ENCODE data around the gene PCSK1. TPM values are rescaled to one million over a fixed set of nuclear protein-coding genes. Genes with fewer than 3 reads are reported as not detected.

PCSK1 gene
- total RNA-seq, 1 experiment from 2014 or later: 4.5 TPM

DNA sequence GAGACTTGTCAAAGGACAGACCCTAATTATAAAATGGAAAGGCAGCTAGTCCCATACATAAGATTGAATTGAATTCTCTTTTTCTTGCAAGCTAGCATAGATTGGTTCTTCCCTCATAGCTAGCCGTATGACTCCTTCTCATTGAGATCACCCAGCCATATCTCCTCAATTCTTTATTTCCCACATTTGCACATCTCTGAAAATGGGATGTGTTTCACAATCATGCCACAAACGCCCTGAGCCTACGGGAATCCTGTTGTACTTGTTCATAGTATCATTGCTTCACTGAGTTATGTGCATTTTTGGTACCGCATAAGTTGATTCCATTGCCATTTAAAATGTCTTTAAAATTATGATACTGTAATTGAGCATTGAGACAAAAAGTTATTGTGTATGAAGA lies 90.5 kb downstream of the PCSK1 start:
- Mint-ChIP-seq H3K4me3 (no peak overlapping the region), H3K27ac (no peak overlapping the region), H3K9me3 (no peaks in the 10 kb centered on the region), H3K27me3 (ENCODE audit: low read depth) (no peaks in the 10 kb centered on the region), H3K36me3 (no peaks in the 10 kb centered on the region), H3K4me1 (peaks cover 8% of the 10 kb centered on the region)
- no peak for TF ChIP-seq TP53 (CRISPR knock-in tag; IDR thresholded peaks at IDR 0.05)
- TF ChIP-seq, protein P1, sequence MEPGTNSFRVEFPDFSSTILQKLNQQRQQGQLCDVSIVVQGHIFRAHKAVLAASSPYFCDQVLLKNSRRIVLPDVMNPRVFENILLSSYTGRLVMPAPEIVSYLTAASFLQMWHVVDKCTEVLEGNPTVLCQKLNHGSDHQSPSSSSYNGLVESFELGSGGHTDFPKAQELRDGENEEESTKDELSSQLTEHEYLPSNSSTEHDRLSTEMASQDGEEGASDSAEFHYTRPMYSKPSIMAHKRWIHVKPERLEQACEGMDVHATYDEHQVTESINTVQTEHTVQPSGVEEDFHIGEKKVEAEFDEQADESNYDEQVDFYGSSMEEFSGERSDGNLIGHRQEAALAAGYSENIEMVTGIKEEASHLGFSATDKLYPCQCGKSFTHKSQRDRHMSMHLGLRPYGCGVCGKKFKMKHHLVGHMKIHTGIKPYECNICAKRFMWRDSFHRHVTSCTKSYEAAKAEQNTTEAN (CRISPR knock-in tag; IDR thresholded peaks at IDR 0.05): no peak
- TF ChIP-seq, protein P2, sequence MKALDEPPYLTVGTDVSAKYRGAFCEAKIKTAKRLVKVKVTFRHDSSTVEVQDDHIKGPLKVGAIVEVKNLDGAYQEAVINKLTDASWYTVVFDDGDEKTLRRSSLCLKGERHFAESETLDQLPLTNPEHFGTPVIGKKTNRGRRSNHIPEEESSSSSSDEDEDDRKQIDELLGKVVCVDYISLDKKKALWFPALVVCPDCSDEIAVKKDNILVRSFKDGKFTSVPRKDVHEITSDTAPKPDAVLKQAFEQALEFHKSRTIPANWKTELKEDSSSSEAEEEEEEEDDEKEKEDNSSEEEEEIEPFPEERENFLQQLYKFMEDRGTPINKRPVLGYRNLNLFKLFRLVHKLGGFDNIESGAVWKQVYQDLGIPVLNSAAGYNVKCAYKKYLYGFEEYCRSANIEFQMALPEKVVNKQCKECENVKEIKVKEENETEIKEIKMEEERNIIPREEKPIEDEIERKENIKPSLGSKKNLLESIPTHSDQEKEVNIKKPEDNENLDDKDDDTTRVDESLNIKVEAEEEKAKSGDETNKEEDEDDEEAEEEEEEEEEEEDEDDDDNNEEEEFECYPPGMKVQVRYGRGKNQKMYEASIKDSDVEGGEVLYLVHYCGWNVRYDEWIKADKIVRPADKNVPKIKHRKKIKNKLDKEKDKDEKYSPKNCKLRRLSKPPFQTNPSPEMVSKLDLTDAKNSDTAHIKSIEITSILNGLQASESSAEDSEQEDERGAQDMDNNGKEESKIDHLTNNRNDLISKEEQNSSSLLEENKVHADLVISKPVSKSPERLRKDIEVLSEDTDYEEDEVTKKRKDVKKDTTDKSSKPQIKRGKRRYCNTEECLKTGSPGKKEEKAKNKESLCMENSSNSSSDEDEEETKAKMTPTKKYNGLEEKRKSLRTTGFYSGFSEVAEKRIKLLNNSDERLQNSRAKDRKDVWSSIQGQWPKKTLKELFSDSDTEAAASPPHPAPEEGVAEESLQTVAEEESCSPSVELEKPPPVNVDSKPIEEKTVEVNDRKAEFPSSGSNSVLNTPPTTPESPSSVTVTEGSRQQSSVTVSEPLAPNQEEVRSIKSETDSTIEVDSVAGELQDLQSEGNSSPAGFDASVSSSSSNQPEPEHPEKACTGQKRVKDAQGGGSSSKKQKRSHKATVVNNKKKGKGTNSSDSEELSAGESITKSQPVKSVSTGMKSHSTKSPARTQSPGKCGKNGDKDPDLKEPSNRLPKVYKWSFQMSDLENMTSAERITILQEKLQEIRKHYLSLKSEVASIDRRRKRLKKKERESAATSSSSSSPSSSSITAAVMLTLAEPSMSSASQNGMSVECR (CRISPR knock-in tag; IDR thresholded peaks at IDR 0.05; ENCODE audit: borderline replicate concordance): no peak
- no peak for TF ChIP-seq SP1 (CRISPR knock-in tag; conservative IDR thresholded peaks at IDR 0.05)
- TF ChIP-seq, protein P3, sequence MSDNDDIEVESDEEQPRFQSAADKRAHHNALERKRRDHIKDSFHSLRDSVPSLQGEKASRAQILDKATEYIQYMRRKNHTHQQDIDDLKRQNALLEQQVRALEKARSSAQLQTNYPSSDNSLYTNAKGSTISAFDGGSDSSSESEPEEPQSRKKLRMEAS (CRISPR knock-in tag; IDR thresholded peaks at IDR 0.05): no peak
- TF ChIP-seq ZNF138 (CRISPR knock-in tag; conservative IDR thresholded peaks at IDR 0.05): no peak
- no peak for TF ChIP-seq CREB1 (CRISPR knock-in tag; IDR thresholded peaks at IDR 0.05)
- no peak for TF ChIP-seq NFATC4 (CRISPR knock-in tag; IDR thresholded peaks at IDR 0.05)
- TF ChIP-seq, protein P4, sequence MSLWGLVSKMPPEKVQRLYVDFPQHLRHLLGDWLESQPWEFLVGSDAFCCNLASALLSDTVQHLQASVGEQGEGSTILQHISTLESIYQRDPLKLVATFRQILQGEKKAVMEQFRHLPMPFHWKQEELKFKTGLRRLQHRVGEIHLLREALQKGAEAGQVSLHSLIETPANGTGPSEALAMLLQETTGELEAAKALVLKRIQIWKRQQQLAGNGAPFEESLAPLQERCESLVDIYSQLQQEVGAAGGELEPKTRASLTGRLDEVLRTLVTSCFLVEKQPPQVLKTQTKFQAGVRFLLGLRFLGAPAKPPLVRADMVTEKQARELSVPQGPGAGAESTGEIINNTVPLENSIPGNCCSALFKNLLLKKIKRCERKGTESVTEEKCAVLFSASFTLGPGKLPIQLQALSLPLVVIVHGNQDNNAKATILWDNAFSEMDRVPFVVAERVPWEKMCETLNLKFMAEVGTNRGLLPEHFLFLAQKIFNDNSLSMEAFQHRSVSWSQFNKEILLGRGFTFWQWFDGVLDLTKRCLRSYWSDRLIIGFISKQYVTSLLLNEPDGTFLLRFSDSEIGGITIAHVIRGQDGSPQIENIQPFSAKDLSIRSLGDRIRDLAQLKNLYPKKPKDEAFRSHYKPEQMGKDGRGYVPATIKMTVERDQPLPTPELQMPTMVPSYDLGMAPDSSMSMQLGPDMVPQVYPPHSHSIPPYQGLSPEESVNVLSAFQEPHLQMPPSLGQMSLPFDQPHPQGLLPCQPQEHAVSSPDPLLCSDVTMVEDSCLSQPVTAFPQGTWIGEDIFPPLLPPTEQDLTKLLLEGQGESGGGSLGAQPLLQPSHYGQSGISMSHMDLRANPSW (CRISPR knock-in tag; conservative IDR thresholded peaks at IDR 0.05; ENCODE audit: low read depth): no peak
- no peak for TF ChIP-seq RORB (CRISPR knock-in tag; IDR thresholded peaks at IDR 0.05)
- TF ChIP-seq ZNF671 (CRISPR knock-in tag; IDR thresholded peaks at IDR 0.05): no peak
- no peak for TF ChIP-seq EMX1 (CRISPR knock-in tag; IDR thresholded peaks at IDR 0.05)
- TF ChIP-seq NFYB (CRISPR knock-in tag; conservative IDR thresholded peaks at IDR 0.05; ENCODE audit: low read depth): no peak
- TF ChIP-seq, protein P5, sequence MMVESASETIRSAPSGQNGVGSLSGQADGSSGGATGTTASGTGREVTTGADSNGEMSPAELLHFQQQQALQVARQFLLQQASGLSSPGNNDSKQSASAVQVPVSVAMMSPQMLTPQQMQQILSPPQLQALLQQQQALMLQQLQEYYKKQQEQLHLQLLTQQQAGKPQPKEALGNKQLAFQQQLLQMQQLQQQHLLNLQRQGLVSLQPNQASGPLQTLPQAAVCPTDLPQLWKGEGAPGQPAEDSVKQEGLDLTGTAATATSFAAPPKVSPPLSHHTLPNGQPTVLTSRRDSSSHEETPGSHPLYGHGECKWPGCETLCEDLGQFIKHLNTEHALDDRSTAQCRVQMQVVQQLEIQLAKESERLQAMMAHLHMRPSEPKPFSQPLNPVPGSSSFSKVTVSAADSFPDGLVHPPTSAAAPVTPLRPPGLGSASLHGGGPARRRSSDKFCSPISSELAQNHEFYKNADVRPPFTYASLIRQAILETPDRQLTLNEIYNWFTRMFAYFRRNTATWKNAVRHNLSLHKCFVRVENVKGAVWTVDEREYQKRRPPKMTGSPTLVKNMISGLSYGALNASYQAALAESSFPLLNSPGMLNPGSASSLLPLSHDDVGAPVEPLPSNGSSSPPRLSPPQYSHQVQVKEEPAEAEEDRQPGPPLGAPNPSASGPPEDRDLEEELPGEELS (CRISPR knock-in tag; IDR thresholded peaks at IDR 0.05): no peak
- TF ChIP-seq, protein P6, sequence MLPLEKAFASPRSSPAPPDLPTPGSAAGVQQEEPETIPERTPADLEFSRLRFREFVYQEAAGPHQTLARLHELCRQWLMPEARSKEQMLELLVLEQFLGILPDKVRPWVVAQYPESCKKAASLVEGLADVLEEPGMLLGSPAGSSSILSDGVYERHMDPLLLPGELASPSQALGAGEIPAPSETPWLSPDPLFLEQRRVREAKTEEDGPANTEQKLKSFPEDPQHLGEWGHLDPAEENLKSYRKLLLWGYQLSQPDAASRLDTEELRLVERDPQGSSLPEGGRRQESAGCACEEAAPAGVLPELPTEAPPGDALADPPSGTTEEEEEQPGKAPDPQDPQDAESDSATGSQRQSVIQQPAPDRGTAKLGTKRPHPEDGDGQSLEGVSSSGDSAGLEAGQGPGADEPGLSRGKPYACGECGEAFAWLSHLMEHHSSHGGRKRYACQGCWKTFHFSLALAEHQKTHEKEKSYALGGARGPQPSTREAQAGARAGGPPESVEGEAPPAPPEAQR (CRISPR knock-in tag; IDR thresholded peaks at IDR 0.05): no peak
- TF ChIP-seq, protein P7, sequence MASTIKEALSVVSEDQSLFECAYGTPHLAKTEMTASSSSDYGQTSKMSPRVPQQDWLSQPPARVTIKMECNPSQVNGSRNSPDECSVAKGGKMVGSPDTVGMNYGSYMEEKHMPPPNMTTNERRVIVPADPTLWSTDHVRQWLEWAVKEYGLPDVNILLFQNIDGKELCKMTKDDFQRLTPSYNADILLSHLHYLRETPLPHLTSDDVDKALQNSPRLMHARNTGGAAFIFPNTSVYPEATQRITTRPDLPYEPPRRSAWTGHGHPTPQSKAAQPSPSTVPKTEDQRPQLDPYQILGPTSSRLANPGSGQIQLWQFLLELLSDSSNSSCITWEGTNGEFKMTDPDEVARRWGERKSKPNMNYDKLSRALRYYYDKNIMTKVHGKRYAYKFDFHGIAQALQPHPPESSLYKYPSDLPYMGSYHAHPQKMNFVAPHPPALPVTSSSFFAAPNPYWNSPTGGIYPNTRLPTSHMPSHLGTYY (CRISPR knock-in tag; IDR thresholded peaks at IDR 0.05): no peak
- TF ChIP-seq SOX15 (CRISPR knock-in tag; IDR thresholded peaks at IDR 0.05): no peak
- no peak for TF ChIP-seq JUN (CRISPR knock-in tag; IDR thresholded peaks at IDR 0.05)
- no peak for TF ChIP-seq FOXJ3 (CRISPR knock-in tag; IDR thresholded peaks at IDR 0.05; ENCODE audit: borderline replicate concordance)
- ChIA-PET CTCF (no interaction called here), POLR2A (no interaction called here)
- DNase-seq (ENCODE audit: low spot score) (no peak), ATAC-seq (no peak)

Data from WTC11 (cell line).